Adrenal gland (tissue), 12 donors: ENCODE results near the gene KIF4A. TPM values are rescaled to one million over a fixed set of nuclear protein-coding genes. Genes with fewer than 3 reads are reported as not detected.
"Not testable (repeated sequence)": the region's sequence is repeated elsewhere in the genome, so short reads cannot be mapped to it uniquely, and the experiment has no call there.

Source experiments
- DNase-seq, 7 donors: peaks; one replicate each; pipeline ENCODE4 v3.0.0-alpha.2; 2019 to 2020
- H3K27ac ChIP-seq, 5 donors: fragments of 200-600 bp; sonication (generic) in 4 of 5; 1 replicate in 3 of 5; 2 replicates in 2 of 5; pipeline versions ENCODE4 v1.5.1 to v1.8.0; 2016 to 2020; ENCODE audit warnings: mild to moderate bottlenecking in 1 of 5
- H3K27me3 ChIP-seq: fragments of 200-600 bp; 2 replicates; pipeline ENCODE4 v1.8.0; 2021
- H3K36me3 ChIP-seq, 2 donors: fragments of 200-600 bp; replicated peaks in 1 of 2; 1 replicate in 1 of 2; 2 replicates in 1 of 2; pipeline versions ENCODE4 v1.5.1 to v1.8.0; 2018 to 2022
- H3K4me1 ChIP-seq, 2 donors: fragments of 200-600 bp; replicated peaks in 1 of 2; 1 replicate in 1 of 2; 2 replicates in 1 of 2; pipeline versions ENCODE4 v1.5.1 to v1.8.0; 2018 to 2021
- H3K4me3 ChIP-seq, 4 donors: fragments of 200-600 bp; sonication (generic) in 3 of 4; one replicate each; pipeline ENCODE4 v1.5.1; 2016 to 2018
- H3K9me3 ChIP-seq, 3 donors: fragments of 200-600 bp; sonication (generic) in 1 of 3; replicated peaks in 1 of 3; 1 replicate in 2 of 3; 2 replicates in 1 of 3; pipeline versions ENCODE4 v1.5.1 to v1.8.0; 2016 to 2021
- POLR2A ChIP-seq, 2 donors: fragments of 450-650 bp; IDR thresholded peaks; one replicate each; pipeline ENCODE4 v1.6.1; 2017; ENCODE audit warnings: antibody characterized with exemption in 2 of 2, mild to moderate bottlenecking in 2 of 2, moderate library complexity in 1 of 2
- WGBS, 4 donors: extraction: QIAGEN DNeasy Blood & Tissue Kit in 2 of 4; methylation state at CpG; one replicate each; pipeline versions ENCODE4 v1.1.5 to v1.1.7; 2013 to 2017; 5-methylcytosine and 5-hydroxymethylcytosine counted together
- intact Hi-C, 2 donors: fragments of 100-400 bp; cut with DNase I; formaldehyde crosslinking; loops; one replicate each; pipeline versions ENCODE4 v1.14.1 to v1.15.0; 2022 to 2023
- polyA plus RNA-seq, 3 donors: library from polyadenylated mRNA; stranded (reverse); fragments of 200-250 nt in 2 of 3; fragments of 350-450 nt in 1 of 3; fragmentation: Illumina TruSeq in 1 of 3; extraction: RNeasy Lipid Tissue Mini Kit (QIAGEN cat#74804) in 1 of 3; gene quantifications; one replicate each; pipeline ENCODE4 v1.2.3, GENCODE V29; 2013 to 2014
- total RNA-seq, 9 donors: library from RNA; depleted of rRNA in 4 of 9; stranded (reverse); fragments of >200 nt in 4 of 9; fragments of 120-200 nt in 1 of 9; fragmentation: NEBNext Ultra II Directional in 1 of 9; extraction: Animal tissue kit (Norgen Biotek cat#: 25700) in 1 of 9; gene quantifications; one replicate each; pipeline versions ENCODE4 v1.1.0 to v1.2.4, GENCODE V29; 2013 to 2023
- TF ChIP-seq, protein P1 (sequence below), 6 experiments: fragments of 450-650 bp in 4 of 6; fragments of 200-600 bp in 2 of 6; sonication (generic) in 1 of 6; IDR thresholded peaks; 1 replicate in 5 of 6; 2 replicates in 1 of 6; pipeline versions ENCODE4 v1.5.1 to v1.8.0; 2016 to 2021; ENCODE audit warnings: antibody characterized with exemption in 6 of 6, mild to moderate bottlenecking in 2 of 6, moderate library complexity in 1 of 6
- donor health status: healthy with polysubstance abuse.
- donor health status: Bipolar disorder and iron deficiency.
- donor health status: DM: yes; HTN: yes; CAD: no.
- donor health status: DM: no; HTN: no; CAD: no.
- donor health status: DM: no; HTN: no; CAD: no.
- donor health status: DM: yes; HTN: yes; CAD: no.

The KIF4A gene
- total and polyA plus RNA-seq, 12 donors, result 0.08 to 6.6 (median 0.44) TPM

DNA sequence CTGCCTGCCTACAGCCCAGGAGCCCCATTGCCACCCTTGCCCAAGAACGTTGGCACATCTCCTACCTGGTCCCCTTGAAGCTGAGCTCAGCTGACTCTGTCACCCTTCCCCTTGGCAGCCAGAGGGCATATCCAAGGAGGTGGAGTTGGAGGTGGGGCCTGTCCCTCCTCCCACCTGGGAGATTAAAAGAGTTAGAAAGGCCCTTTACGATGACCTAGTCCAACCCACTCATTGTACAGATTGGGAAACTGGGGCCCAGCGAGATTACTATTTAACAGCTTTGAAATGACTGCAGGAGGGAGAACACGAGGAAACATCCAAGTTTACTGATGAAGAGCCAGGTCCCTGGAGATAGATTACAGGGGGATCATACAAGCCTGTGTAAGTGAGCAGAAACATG, 29.8 kb upstream of the KIF4A start, which contains the start of gene P2RY4:
Gene P2RY4 (minus strand): TSS at position 101 of the 400 bp plus-strand sequence. CDS start 580 bp downstream, outside the sequence.
- TF ChIP-seq, protein P1, sequence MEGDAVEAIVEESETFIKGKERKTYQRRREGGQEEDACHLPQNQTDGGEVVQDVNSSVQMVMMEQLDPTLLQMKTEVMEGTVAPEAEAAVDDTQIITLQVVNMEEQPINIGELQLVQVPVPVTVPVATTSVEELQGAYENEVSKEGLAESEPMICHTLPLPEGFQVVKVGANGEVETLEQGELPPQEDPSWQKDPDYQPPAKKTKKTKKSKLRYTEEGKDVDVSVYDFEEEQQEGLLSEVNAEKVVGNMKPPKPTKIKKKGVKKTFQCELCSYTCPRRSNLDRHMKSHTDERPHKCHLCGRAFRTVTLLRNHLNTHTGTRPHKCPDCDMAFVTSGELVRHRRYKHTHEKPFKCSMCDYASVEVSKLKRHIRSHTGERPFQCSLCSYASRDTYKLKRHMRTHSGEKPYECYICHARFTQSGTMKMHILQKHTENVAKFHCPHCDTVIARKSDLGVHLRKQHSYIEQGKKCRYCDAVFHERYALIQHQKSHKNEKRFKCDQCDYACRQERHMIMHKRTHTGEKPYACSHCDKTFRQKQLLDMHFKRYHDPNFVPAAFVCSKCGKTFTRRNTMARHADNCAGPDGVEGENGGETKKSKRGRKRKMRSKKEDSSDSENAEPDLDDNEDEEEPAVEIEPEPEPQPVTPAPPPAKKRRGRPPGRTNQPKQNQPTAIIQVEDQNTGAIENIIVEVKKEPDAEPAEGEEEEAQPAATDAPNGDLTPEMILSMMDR (IDR thresholded peaks at IDR 0.05), result no peak
- no peak for TF ChIP-seq POLR2A (IDR thresholded peaks at IDR 0.05)
- intact Hi-C loops, result no loop called here
- H3K4me1 ChIP-seq, result no peaks in the 10 kb centered on the region
- H3K9me3 ChIP-seq, result no peaks in the 10 kb centered on the region
- WGBS, 4 donors, result 53 to 84% (median 68%) methylated on average over 3 to 4 of the region's 4 CpGs
- H3K36me3 ChIP-seq, result no peaks in the 10 kb centered on the region
- no peak within 1 kb of the TSS for H3K27ac ChIP-seq
- no peak within 1 kb of the TSS for H3K4me3 ChIP-seq
- H3K27me3 ChIP-seq, result peaks cover 5% of the 10 kb centered on the region
- no peak for DNase-seq

DNA sequence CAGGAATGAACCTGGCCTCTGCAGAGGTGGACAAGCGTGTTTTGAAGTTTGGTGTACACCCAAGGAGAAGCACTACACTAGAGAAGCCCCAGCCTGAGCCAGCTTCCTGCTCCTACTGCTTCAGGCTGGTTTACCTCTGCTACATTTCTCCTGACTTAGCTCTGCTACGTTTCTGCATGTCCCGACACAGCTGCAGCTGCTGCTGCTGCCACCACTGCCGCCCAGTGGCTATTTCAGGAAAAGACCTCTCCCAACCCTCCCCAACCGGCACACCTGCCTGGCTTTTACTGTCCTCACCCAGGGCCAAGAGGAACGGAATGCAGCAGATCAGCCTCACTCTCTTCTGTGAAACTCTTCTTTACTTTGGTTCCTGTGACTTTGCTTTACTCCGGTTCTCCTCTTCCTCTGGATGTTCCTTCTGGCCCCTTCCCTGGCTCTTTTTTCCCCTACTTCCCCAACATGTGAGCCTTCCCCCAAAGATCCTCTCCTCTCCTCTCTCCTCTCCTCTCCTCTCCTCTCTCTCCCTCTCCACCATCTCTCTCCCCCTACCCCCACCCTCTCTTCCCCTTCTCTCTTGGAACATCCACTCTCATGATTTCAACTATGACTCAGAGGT, 26.8 kb upstream of the KIF4A start:
- intact Hi-C loops, result no loop called here
- Histone ChIP-seq H3K27me3 (peaks cover 4% of the 10 kb centered on the region), H3K27ac (no peak overlapping the region), H3K4me3 (no peak overlapping the region), H3K4me1 (no peaks in the 10 kb centered on the region), H3K9me3 (no peaks in the 10 kb centered on the region), H3K36me3 (no peaks in the 10 kb centered on the region)
- DNase-seq, result peak in 5 of 7 donors; percentile 21 to 51 (median 29)
- TF ChIP-seq POLR2A (IDR thresholded peaks at IDR 0.05), result no peak
- TF ChIP-seq, protein P1 (IDR thresholded peaks at IDR 0.05), result peak in 5 of 6 experiments; percentile 18 to 46 (median 40)
- WGBS, 4 donors, result 20 to 29% (median 22%) methylated on average over 7 of the region's 7 CpGs

DNA sequence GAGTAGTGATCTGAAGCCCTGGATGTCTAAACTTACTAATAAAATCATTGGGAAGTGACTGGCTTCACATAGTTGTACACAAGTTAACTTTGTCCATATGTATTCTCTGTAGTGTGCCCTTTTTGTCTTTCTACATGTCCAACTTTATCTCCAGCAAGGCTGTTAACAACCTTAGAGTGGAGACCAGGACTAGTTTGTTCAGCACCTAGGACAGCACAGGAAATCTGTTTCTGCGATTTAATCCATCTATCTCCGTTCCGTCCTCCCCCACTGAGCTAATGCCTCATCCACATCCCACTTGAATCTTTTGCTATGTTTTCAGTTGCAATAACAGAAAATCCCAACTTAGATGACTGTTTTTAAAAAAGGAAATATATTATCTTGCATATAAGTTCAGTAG, 25.1 kb upstream of the KIF4A start:
- Histone ChIP-seq H3K9me3 (no peaks in the 10 kb centered on the region), H3K4me3 (no peak overlapping the region), H3K36me3 (no peaks in the 10 kb centered on the region), H3K4me1 (no peaks in the 10 kb centered on the region), H3K27me3 (no peaks in the 10 kb centered on the region), H3K27ac (no peak overlapping the region)
- WGBS, 4 donors, result 53 to 77% (median 57%) methylated on average over 3 of the region's 3 CpGs
- intact Hi-C loops, result no loop called here
- no peak for TF ChIP-seq POLR2A (IDR thresholded peaks at IDR 0.05)
- TF ChIP-seq, protein P1 (IDR thresholded peaks at IDR 0.05), result no peak
- no peak for DNase-seq

DNA sequence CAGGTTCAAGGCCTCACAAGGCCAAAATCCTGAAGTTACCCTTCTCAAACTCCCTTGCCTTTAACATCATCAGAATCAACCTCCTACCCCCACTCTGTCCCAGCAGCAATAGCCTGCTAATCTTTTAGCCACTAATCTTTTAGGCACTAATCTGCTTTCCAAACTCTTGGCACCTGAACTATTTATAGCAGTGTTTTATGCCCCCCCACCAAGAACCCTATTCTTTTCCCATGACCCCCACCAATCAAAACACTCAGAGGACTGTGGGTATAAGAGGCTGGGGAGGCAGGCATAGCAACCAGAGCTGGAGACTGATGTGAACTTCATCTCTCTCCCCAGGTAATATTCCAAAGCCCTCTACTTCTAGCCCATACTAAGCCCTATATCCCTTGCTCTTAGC, 21.9 kb upstream of the KIF4A start, which contains the start of gene ARR3:
Gene ARR3 (plus strand): TSS at position 301 of the 400 bp plus-strand sequence. CDS start 1,052 bp downstream, outside the sequence.
- no peak for DNase-seq
- no peaks in the 10 kb centered on the region for H3K9me3 ChIP-seq
- H3K4me1 ChIP-seq, result no peaks in the 10 kb centered on the region
- H3K27me3 ChIP-seq, result no peaks in the 10 kb centered on the region
- no peak within 1 kb of the TSS for H3K4me3 ChIP-seq
- H3K27ac ChIP-seq, result no peak within 1 kb of the TSS
- H3K36me3 ChIP-seq, result no peaks in the 10 kb centered on the region
- TF ChIP-seq, protein P1 (IDR thresholded peaks at IDR 0.05), result no peak
- TF ChIP-seq POLR2A (IDR thresholded peaks at IDR 0.05), result no peak
- intact Hi-C loops, result no loop called here

DNA sequence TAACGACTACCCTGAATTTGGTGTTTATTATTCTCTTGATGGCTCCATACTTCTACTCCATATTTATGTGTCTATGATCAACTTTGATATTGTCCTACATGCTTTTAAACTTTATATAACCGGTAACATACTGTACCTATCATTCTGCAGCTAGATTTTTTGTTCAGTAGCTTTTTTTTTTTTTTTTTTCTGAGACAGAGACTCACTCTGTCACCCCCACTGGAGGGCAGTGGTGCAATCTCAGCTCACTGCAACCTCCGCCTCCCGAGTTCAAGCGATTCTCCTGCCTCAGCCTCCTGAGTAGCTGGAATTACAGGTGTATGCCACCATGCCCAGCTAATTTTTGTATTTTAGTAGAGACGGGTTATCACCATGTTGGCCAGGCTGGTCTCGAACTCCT, 15.9 kb upstream of the KIF4A start:
- H3K4me1 ChIP-seq, H3K27ac ChIP-seq, intact Hi-C loops, H3K9me3 ChIP-seq, H3K36me3 ChIP-seq, H3K4me3 ChIP-seq, DNase-seq, H3K27me3 ChIP-seq: not testable (repeated sequence)
- 75 to 87% (median 80%) methylated on average over 5 to 7 of the region's 7 CpGs for WGBS, 4 donors
